Measurements from ENCODE around the gene ENPP5.

GRCh38 chr6:46211917-46212316 is 41.1 kb upstream of the ENPP5 start:
- TF ChIP-seq, protein P1, sequence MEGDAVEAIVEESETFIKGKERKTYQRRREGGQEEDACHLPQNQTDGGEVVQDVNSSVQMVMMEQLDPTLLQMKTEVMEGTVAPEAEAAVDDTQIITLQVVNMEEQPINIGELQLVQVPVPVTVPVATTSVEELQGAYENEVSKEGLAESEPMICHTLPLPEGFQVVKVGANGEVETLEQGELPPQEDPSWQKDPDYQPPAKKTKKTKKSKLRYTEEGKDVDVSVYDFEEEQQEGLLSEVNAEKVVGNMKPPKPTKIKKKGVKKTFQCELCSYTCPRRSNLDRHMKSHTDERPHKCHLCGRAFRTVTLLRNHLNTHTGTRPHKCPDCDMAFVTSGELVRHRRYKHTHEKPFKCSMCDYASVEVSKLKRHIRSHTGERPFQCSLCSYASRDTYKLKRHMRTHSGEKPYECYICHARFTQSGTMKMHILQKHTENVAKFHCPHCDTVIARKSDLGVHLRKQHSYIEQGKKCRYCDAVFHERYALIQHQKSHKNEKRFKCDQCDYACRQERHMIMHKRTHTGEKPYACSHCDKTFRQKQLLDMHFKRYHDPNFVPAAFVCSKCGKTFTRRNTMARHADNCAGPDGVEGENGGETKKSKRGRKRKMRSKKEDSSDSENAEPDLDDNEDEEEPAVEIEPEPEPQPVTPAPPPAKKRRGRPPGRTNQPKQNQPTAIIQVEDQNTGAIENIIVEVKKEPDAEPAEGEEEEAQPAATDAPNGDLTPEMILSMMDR (IDR thresholded peaks at IDR 0.05) = no peak
- no peak for TF ChIP-seq EP300 (IDR thresholded peaks at IDR 0.05)
